Measurements from ENCODE around the gene RELT.

The RELT gene

DNA sequence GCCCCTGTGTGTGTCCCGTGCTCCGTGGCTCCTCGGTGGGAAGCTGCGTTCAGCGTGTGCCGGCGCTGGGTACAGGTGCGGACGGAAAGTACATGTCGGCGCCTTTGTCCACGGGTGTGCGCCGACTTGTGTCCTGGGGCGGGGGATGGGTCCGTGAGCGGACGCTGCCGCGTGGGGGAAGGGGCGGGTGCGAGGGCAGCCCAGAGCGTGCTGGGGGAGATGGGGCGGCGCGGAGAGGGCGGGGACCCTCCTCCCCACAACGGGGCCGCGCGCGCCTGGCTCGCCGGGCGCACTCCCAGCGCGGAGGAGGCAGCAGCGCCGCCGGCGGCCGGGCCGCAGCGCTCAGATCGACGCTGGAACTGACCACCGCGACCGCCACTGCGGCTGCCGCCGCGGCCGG lies 33.6 kb upstream of the RELT start:
- no peak overlapping the region for H3K27ac Mint-ChIP-seq
- H3K4me1 Mint-ChIP-seq, result no peaks in the 10 kb centered on the region
- no peaks in the 10 kb centered on the region for H3K36me3 Mint-ChIP-seq
- H3K4me3 Mint-ChIP-seq, result no peak overlapping the region
- no peak for ATAC-seq (ENCODE audit: low read depth)
- H3K27me3 Mint-ChIP-seq, result peaks cover 6% of the 10 kb centered on the region
- DNase-seq (ENCODE audit: low spot score in 2 of 2), result no peak
- no peaks in the 10 kb centered on the region for H3K9me3 Mint-ChIP-seq

DNA sequence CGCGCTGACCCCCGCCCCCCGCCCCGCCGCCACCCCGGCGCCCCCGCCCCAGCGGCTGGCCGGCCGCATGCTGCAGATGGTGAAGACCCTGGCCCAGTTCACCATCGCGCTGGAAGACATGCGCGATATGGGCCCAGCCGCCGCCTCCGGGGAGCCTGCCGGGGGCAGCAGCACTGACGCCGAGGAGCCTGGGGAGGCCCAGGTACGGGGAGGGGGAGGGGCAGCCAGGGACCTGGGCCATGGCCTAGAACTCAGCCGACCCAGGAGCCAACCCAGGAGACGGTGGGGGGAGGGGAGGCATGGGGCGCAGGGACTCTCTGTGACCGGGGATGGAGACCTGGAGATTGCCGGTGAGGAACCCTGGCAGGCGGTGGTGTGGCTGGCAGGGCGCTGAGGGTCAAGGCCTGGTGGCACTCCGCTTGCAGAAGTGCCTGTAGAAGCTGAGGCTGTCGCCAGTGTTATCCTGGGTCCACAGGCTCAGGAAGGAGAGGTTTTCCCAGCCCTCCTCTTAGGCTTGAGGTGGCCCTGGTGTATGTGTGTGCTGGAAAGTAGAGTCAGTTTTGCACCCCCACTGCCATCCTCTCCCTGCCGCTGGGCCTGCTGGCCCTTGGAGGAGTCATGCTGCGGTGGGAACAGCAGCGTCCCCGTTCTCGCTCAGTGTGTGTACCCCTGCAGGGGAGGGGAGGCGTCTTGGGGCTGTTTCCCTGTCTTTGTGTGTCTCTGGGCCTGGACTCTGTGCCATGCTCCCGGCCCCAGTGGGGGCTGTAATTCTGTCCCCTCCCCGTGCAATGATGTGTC lies 32.9 kb upstream of the RELT start:
- Mint-ChIP-seq H3K9me3 (no peaks in the 10 kb centered on the region), H3K27ac (no peak overlapping the region), H3K27me3 (peaks cover 8% of the 10 kb centered on the region), H3K36me3 (no peaks in the 10 kb centered on the region), H3K4me1 (no peaks in the 10 kb centered on the region), H3K4me3 (no peak overlapping the region)
- DNase-seq (ENCODE audit: low spot score in 2 of 2), result no peak
- ATAC-seq (ENCODE audit: low read depth), result no peak

DNA sequence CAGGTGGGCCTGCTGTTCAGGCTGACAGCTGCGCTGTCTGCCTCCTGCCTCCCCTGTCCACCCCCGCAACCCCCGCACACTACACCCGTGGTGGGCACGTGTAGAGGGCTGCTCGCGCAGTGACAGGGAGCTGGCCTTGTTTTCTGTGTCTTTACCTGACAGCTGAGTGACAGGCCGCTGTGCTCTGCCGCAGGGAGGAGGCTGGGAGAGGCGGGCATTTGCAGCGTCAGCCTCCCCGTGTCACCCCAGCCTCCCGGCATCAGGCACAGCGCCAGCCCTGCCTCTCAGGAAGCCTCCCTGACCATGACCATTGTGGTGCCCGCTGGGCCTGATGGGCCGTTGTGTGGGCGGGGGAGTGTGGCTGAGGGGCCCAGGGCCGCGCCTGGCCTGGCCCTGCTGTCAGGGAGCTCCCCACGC lies 32.0 kb upstream of the RELT start:
- no peak for ATAC-seq (ENCODE audit: low read depth)

DNA sequence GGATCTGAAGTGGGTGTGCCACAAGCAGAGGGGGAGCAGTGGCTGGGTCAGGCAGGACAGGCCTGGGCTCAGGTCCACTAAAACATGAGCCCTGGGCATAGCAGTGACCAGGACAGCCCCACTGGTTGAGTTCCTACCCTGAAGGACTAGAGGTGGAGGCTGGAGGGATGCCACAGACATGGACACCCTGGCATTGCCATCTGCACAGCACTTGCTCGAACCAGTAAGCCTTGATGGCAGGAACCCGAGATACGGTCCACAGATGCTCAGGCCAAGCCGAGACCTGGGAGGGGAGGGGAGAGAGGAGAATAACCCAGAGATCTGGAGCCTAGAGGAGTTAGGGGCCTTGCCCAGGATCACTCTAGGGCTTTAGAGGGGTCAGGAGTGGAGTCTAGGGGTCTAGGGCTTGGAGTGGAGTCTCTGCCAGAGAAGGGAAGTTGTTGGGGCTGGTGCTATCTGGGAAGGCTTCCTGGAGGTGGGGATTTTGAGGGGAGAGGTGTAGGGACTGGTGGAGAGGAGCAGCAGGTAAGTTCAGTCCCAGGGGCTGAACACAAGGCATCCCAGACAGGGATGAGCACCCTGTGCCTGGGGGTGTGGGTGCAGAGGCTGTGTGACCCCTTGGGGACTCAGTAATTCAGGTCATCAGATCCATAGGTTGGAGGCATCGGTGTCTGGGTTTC lies 30.6 kb upstream of the RELT start:
- Mint-ChIP-seq H3K27me3 (peaks cover 10% of the 10 kb centered on the region), H3K4me1 (no peaks in the 10 kb centered on the region), H3K4me3 (no peak overlapping the region), H3K27ac (no peak overlapping the region), H3K36me3 (no peaks in the 10 kb centered on the region), H3K9me3 (no peaks in the 10 kb centered on the region)
- DNase-seq (ENCODE audit: low spot score in 2 of 2), result no peak
- no peak for ATAC-seq (ENCODE audit: low read depth)

More for the DNA sequence above, 32.0 kb upstream of the RELT start:
- H3K4me1 Mint-ChIP-seq, result no peaks in the 10 kb centered on the region
- H3K4me3 Mint-ChIP-seq, result no peak overlapping the region
- no peak overlapping the region for H3K27ac Mint-ChIP-seq
- H3K9me3 Mint-ChIP-seq, result no peaks in the 10 kb centered on the region
- DNase-seq (ENCODE audit: low spot score in 2 of 2), result no peak
- H3K36me3 Mint-ChIP-seq, result no peaks in the 10 kb centered on the region
- peaks cover 10% of the 10 kb centered on the region for H3K27me3 Mint-ChIP-seq

DNA sequence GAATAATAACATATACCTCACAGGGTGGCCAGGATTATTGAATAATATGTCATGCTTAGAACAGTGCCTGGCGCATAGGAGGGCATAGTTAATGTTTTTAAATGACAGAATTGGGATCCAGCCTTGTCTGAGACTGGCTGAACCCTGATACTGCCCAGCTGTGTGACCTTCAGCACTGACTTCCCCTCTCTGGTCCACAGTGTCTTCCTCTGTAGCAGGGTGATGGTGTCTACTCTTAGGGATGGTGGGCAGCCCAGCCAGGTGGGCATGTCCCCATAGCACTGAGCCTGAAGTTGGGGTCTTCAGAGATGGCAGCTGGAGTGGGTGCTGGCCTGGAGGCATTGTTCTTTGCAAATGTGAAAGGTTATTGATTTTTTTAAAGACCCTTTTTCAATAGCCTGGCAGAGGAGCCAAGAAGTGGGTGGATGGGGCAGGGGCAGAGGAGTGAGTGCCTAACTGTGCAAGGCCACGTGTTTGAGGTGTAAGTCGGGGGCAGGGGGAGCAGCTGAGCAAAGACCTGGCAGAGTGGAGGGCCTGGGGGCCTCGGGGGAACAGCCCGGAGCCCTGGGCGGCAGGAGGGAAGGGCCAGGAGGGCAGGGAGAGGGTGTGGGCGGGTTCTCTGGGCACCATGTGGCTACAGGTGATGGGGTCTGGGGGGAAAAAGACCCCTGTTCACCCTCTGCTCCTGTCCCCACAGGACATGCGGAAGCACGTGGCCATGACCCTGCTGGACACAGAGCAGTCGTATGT lies 29.8 kb upstream of the RELT start:
- Mint-ChIP-seq H3K4me3 (no peak overlapping the region), H3K9me3 (no peaks in the 10 kb centered on the region), H3K36me3 (no peaks in the 10 kb centered on the region), H3K27ac (no peak overlapping the region), H3K4me1 (peaks cover 1% of the 10 kb centered on the region), H3K27me3 (peaks cover 10% of the 10 kb centered on the region)
- DNase-seq (ENCODE audit: low spot score in 2 of 2), result no peak
- no peak for ATAC-seq (ENCODE audit: low read depth)

DNA sequence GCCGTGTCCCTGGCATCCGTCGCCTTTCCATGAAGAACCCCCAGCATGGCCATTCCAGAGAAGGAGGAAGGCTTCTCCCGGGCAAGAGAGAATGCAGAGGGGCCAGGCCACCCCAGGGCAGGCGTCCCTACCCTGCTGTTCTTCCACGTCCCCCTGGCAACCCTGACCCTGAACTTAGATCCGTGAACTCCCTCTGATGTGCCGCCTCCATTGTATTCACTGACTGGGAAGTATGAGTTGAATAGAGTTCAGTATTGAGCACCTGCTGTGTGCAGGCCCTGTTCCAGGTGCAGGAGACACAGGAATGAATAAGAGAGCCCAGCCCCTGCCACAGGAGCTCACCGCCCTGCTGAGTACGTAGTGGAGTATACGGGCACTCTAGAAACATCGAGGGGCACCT lies 29.1 kb upstream of the RELT start:
- Mint-ChIP-seq H3K4me3 (no peak overlapping the region), H3K27me3 (peaks cover 10% of the 10 kb centered on the region), H3K27ac (no peak overlapping the region), H3K4me1 (peaks cover 2% of the 10 kb centered on the region), H3K9me3 (no peaks in the 10 kb centered on the region), H3K36me3 (no peaks in the 10 kb centered on the region)
- ATAC-seq (ENCODE audit: low read depth) (no peak), DNase-seq (ENCODE audit: low spot score in 2 of 2) (no peak)

DNA sequence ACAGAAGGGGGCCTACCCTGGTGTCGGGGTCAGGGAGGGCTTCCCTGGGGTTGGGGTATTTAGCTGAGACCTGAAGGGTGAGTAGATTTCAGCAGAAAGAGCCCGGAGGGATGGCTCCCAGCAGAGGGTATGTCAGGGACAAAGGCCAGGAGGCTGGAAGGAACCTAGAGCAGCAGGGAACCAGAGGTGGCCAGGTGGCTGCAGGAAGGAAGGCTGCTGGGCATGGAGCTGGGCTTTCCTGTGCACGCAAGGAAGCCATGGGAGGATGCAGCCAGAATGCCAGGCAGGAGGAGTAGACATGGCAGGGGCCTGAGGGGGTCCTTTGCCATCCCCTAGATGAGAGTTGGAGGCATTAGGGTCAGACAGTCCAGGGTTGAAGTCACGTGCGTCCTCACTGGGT lies 27.4 kb upstream of the RELT start:
- no peak overlapping the region for H3K27ac Mint-ChIP-seq
- DNase-seq (ENCODE audit: low spot score in 2 of 2) (no peak), ATAC-seq (ENCODE audit: low read depth) (no peak)
- H3K4me1 Mint-ChIP-seq, result peaks cover 2% of the 10 kb centered on the region
- H3K27me3 Mint-ChIP-seq, result peaks cover 10% of the 10 kb centered on the region
- H3K9me3 Mint-ChIP-seq, result no peaks in the 10 kb centered on the region
- H3K4me3 Mint-ChIP-seq, result no peak overlapping the region
- H3K36me3 Mint-ChIP-seq, result no peaks in the 10 kb centered on the region

DNA sequence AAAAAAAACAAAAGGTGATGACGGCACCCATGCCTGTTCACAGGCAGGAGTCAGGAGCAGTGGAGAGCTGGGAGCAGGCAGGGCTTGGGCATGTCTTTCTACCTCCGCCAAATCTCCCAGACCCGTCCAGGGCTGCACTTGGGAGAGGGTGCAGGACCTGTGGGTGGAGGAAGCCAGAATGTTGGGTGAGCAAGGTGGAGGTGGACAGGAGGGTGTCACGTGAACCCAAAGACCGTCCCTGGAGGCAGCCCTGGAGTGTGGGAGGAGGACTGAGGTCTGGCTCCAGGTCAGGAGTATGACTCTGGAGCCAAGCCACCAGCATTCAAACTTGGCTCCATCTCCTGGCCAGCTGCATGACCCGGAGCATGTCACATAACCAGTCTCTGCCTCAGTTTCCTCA lies 26.6 kb upstream of the RELT start:
- DNase-seq (ENCODE audit: low spot score in 2 of 2) (no peak), ATAC-seq (ENCODE audit: low read depth) (no peak)
- Mint-ChIP-seq H3K4me3 (no peak overlapping the region), H3K27ac (peak overlapping the region; percentile 25), H3K27me3 (peaks cover 8% of the 10 kb centered on the region), H3K4me1 (peaks cover 2% of the 10 kb centered on the region), H3K9me3 (no peaks in the 10 kb centered on the region), H3K36me3 (no peaks in the 10 kb centered on the region)

DNA sequence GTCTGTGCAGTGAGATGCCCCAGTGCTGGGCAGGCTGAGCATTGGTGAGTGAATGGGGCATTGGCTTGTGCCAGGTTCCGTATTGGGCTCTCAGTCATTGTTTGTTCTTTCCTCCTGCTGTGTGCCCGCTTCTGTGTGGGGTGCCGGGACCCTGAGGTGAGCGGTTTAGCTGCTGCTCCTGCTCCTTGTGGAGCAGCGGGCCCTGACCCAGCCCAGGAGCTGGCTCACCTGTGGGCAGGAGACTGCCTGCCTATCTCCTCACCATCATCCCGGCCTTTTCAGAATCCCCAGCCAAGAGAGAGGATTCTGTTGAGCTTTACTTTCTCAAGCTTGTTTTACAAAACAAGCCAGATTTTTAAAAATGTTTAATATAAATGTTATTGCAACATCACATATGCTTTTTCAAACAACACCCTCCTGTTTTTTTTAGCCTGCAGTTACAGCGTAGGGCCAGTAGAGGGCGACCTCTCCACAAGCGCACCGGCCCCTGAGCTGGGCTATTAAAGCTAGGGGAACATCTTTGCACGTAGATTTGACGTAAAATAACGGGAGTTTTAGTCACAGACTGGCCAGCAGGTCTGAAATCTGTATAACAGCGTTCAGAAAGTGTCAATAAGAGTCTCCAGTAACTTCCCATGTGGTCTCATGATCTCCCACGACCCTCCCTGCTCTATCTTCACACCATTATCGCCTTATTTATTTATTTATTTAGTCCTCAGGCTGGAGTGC lies 25.1 kb upstream of the RELT start:
- ATAC-seq (ENCODE audit: low read depth) (peak; percentile 95), DNase-seq (ENCODE audit: low spot score in 2 of 2) (peak; percentile 51 to 69)
- Mint-ChIP-seq H3K4me3 (no peak overlapping the region), H3K27ac (peak overlapping the region; percentile 54), H3K36me3 (no peaks in the 10 kb centered on the region), H3K9me3 (no peaks in the 10 kb centered on the region), H3K4me1 (peaks cover 2% of the 10 kb centered on the region), H3K27me3 (peaks cover 6% of the 10 kb centered on the region)

DNA sequence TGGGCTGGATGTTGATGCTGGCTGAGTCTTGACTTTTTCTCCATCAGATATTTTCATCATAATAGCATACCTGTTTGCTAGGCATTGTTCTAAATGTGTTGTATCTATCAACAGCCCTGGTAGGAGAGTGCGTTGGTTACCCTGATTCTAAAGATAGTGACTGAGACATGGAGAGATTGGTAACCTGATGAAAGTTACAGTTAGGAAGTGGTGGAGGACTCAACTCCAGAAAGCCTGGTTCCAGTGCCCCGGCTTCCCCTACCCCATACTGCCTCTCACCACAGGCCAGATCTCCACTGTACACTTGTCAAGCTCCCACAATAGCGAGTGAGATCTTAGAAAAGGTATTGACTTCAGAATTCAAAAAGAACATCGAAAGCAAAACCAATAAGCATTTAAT lies 22.8 kb upstream of the RELT start:
- Mint-ChIP-seq H3K4me1 (peaks cover 2% of the 10 kb centered on the region), H3K27me3 (peaks cover under 1% of the 10 kb centered on the region), H3K4me3 (no peak overlapping the region), H3K36me3 (no peaks in the 10 kb centered on the region), H3K27ac (no peak overlapping the region), H3K9me3 (no peaks in the 10 kb centered on the region)
- ATAC-seq (ENCODE audit: low read depth) (no peak), DNase-seq (ENCODE audit: low spot score in 2 of 2) (no peak)

DNA sequence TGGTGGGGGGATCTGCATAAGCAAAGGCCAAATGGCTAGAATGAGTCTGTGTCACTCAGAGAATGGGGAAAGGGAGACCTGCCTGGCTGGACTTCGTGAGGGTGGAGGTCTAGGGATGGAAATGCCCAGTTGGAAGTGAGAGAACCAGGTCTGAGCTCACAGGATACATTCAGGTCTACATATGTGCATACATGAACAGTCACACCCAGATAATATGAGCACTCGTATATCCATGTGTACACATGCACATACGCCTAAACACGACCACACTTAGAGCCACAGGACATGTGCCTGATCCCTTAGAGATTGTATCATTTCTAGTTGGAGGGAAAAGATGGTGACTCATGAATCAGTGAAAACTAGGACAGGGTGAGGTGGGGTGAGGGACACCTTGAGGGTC lies 21.1 kb upstream of the RELT start:
- Mint-ChIP-seq H3K4me1 (peaks cover 2% of the 10 kb centered on the region), H3K27ac (no peak overlapping the region), H3K9me3 (no peaks in the 10 kb centered on the region), H3K4me3 (no peak overlapping the region), H3K36me3 (no peaks in the 10 kb centered on the region), H3K27me3 (no peaks in the 10 kb centered on the region)
- no peak for DNase-seq (ENCODE audit: low spot score in 2 of 2)
- ATAC-seq (ENCODE audit: low read depth), result no peak

DNA sequence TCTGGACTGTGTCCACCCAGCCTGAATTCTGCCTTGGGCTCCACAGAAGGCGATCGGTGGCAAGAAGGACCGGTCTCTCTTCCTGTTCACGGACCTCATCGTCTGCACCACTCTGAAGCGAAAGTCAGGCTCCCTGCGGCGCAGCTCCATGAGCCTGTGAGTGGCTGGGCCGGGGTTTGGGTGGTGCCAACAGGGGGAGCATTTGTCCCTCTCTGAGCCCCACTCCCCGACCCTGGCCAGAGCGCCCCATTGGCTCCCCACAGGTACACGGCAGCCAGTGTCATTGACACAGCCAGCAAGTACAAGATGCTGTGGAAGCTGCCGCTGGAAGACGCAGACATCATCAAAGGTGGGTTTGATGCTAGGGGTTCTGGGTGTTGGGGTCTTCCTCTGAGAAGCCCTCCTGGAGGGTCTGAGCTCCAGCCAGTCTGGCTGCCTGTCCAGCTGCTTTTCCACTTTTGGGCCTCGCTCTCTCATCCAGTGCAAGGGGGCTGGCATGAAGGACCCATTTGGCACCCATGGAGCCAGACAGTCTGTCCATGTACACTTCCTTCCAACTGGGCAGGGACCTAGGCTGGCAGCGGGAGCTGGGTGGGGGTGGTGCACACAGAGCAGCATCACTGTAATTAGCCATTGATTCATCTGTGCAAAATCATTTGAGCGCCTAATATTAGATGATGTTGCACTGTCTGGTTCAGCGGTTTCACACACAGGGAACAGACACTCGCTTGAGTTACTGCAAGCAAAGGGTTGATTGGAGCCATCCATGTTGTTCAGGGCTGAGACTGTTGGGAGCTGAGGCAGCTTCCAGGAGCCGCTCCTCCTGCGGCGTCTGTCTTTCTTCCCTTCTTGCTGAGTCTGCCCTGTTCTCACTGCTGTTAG lies 19.0 kb upstream of the RELT start:
- no peak overlapping the region for H3K27ac Mint-ChIP-seq
- ATAC-seq (ENCODE audit: low read depth) (no peak), DNase-seq (ENCODE audit: low spot score in 2 of 2) (no peak)
- H3K9me3 Mint-ChIP-seq, result no peaks in the 10 kb centered on the region
- no peaks in the 10 kb centered on the region for H3K36me3 Mint-ChIP-seq
- no peaks in the 10 kb centered on the region for H3K4me1 Mint-ChIP-seq
- H3K4me3 Mint-ChIP-seq, result no peak overlapping the region
- no peaks in the 10 kb centered on the region for H3K27me3 Mint-ChIP-seq

DNA sequence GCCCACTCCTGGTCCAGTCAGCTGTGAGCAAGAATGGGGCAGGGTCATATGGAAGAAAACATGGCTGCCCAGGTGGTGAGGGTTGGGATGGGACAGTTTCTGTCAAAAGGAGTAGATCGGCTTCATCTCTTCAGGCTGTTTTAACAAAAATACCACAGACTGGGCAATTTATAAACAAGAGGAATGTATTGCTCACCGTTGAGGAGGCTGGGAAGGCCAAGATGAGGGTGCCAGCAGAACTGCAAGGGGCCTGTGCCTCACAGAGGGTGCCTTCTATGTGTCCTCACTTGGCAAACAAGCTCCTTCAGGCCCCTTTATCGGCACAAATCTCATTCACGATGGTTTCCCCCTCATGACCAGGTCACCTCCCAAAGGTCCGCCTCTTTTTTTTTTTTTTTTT lies 18.1 kb upstream of the RELT start:
- no peak overlapping the region for H3K27ac Mint-ChIP-seq

More for the DNA sequence above, 18.1 kb upstream of the RELT start:
- H3K36me3 Mint-ChIP-seq, result no peaks in the 10 kb centered on the region
- ATAC-seq (ENCODE audit: low read depth), result no peak
- no peaks in the 10 kb centered on the region for H3K9me3 Mint-ChIP-seq
- no peak overlapping the region for H3K4me3 Mint-ChIP-seq
- H3K27me3 Mint-ChIP-seq, result no peaks in the 10 kb centered on the region
- H3K4me1 Mint-ChIP-seq, result peaks cover 5% of the 10 kb centered on the region
- DNase-seq (ENCODE audit: low spot score in 2 of 2), result no peak
